ENCODE data around the gene GLYAT.

GLYAT gene

GRCh38 chr11:58731819-58732218, at the start of gene GLYAT:
GLYAT (minus strand) TSS chr11:58731943; CDS start chr11:58724496, 7,447 bp downstream.
- no peak for DNase-seq

- no peak for DNase-seq
These were observed 49.6 kb upstream of the GLYAT start for GRCh38 chr11:58781345-58781744.

GRCh38 chr11:58780578-58780977, 48.8 kb upstream of the GLYAT start:
- no peak for DNase-seq

GRCh38 chr11:58776891-58777710, 45.4 kb upstream of the GLYAT start:
- DNase-seq = peak; percentile 57 to 71 (median 61)

- no peak for DNase-seq
These were observed 43.4 kb upstream of the GLYAT start for GRCh38 chr11:58775066-58775708.

- DNase-seq = no peak
These were observed 42.4 kb upstream of the GLYAT start for GRCh38 chr11:58774164-58774593.

GRCh38 chr11:58773337-58773736, 41.6 kb upstream of the GLYAT start:
- DNase-seq = no peak

GRCh38 chr11:58772329-58773285, 40.9 kb upstream of the GLYAT start:
- no peak for DNase-seq

- no peak for DNase-seq
These were observed 39.7 kb upstream of the GLYAT start for GRCh38 chr11:58771458-58771855.

- peak; percentile 36 to 48 (median 37) for DNase-seq
These were observed 39.1 kb upstream of the GLYAT start for GRCh38 chr11:58770627-58771457.

GRCh38 chr11:58770166-58770565, 38.4 kb upstream of the GLYAT start:
- no peak for DNase-seq

GRCh38 chr11:58769308-58769707, 37.6 kb upstream of the GLYAT start:
- DNase-seq = no peak

GRCh38 chr11:58768137-58768536, 36.4 kb upstream of the GLYAT start:
- DNase-seq = no peak

- no peak for DNase-seq
These were observed 33.3 kb upstream of the GLYAT start for GRCh38 chr11:58765078-58765477.

GRCh38 chr11:58763120-58763490, 31.4 kb upstream of the GLYAT start:
- DNase-seq = no peak

GRCh38 chr11:58762284-58763119, 30.8 kb upstream of the GLYAT start:
- DNase-seq = no peak

- no peak for DNase-seq
These were observed 25.7 kb upstream of the GLYAT start for GRCh38 chr11:58757439-58757838.

- DNase-seq = no peak
These were observed 14.1 kb upstream of the GLYAT start for GRCh38 chr11:58745705-58746364.

- no peak for DNase-seq
These were observed 13.4 kb upstream of the GLYAT start for GRCh38 chr11:58744988-58745704.
